ENCODE measurements around the gene RASA3. TPM values are rescaled to one million over a fixed set of nuclear protein-coding genes. Genes with fewer than 3 reads are reported as not detected.

RASA3 gene
- total and polyA plus RNA-seq, 2 of the 4 experiments (the other 2 are of a cell fraction) = 21.0 to 31.4 TPM

- H3K36me3 ChIP-seq (ENCODE audit: control insufficient read depth, insufficient read depth, low read length) = peaks cover 60% of the 10 kb centered on the region
- no peak overlapping the region for H3K23ac ChIP-seq (ENCODE audit: low read depth, low read length)
- peak overlapping the region; percentile 61 for H2AK9ac ChIP-seq (replicated peaks; ENCODE audit: low read depth, low read length, poor library complexity)
- ChIA-PET POLR2A (ENCODE audit: unreplicated experiment) (no interaction called here), CTCF (no interaction called here)
- H3K18ac ChIP-seq (ENCODE audit: low read depth, low read length) = no peak overlapping the region
- peak overlapping the region; percentile 51 for H2AFZ ChIP-seq (replicated peaks; ENCODE audit: low read length, poor library complexity)
- H3K9me1 ChIP-seq (ENCODE audit: insufficient read depth, low read length) = peaks cover 27% of the 10 kb centered on the region
- 95 to 100% methylated on average over 1 to 4 of the region's 12 CpGs for WGBS, 2 experiments (ENCODE audit: extremely low coverage in 2 of 2, insufficient read length in 1 of 2)
- H3K79me1 ChIP-seq (ENCODE audit: low read depth in 1 of 2, low read length in 2 of 2) = peaks cover 6 to 48% of the 10 kb centered on the region in 2 experiments; a peak in 3 of 4 replicates
- no peak for ATAC-seq (ENCODE audit: low read depth)
- intact Hi-C loops (cut with micrococcal nuclease) = no loop called here
- no peak overlapping the region; the same call in 1 of the 2 replicates for H2AK5ac ChIP-seq (ENCODE audit: low read depth, low read length)
- no peak overlapping the region for H3K14ac ChIP-seq (replicated peaks; ENCODE audit: low read depth, low read length)
- H3K9ac ChIP-seq (ENCODE audit: low read depth, low read length) = no peak overlapping the region
- H2BK120ac ChIP-seq (ENCODE audit: low read depth, low read length) = no peak overlapping the region
- dilution Hi-C loops (cut with HindIII; ENCODE audit: low sequenced_read_pairs, unreplicated experiment) = no loop called here
- no peak overlapping the region for H4K91ac ChIP-seq (ENCODE audit: insufficient read depth, low read depth, low read length)
- H3K27me3 ChIP-seq (ENCODE audit: control insufficient read depth, insufficient read depth, low read length) = no peaks in the 10 kb centered on the region
- no peaks in the 10 kb centered on the region for H3K9me3 ChIP-seq (ENCODE audit: control insufficient read depth, insufficient read depth, low read length)
- DNase-seq = no peak
- H3K4me2 ChIP-seq (ENCODE audit: low read depth, low read length) = no peak overlapping the region
- peaks cover 10% of the 10 kb centered on the region for H3K4me1 ChIP-seq (ENCODE audit: control insufficient read depth, insufficient read depth, low read length)
- no peak overlapping the region for H4K8ac ChIP-seq (ENCODE audit: low read depth in 2 of 2, low read length in 2 of 2)
- H4K5ac ChIP-seq (ENCODE audit: low read depth, low read length) = no peak overlapping the region
- no TSS peak for BruUV-seq (replicated peaks)
- no peak for TF ChIP-seq POLR2A (IDR thresholded peaks at IDR 0.05; ENCODE audit: low read depth, low read length)
- TF ChIP-seq MAZ (IDR thresholded peaks at IDR 0.05; ENCODE audit: borderline replicate concordance, low read depth, low read length) = no peak
- no peak for TF ChIP-seq SMC3 (IDR thresholded peaks at IDR 0.05; ENCODE audit: low read depth, low read length)
- no peak for TF ChIP-seq CEBPB (IDR thresholded peaks at IDR 0.05; ENCODE audit: low read depth, low read length)
- TF ChIP-seq MAFK (IDR thresholded peaks at IDR 0.05; ENCODE audit: low read depth, low read length) = no peak
- no peak for TF ChIP-seq CTCF (conservative IDR thresholded peaks at IDR 0.05; ENCODE audit: low read depth, low read length)
- TF ChIP-seq RCOR1 (IDR thresholded peaks at IDR 0.05; ENCODE audit: insufficient replicate concordance, low read length) = no peak
- TF ChIP-seq USF2 (IDR thresholded peaks at IDR 0.05; ENCODE audit: low read depth, low read length) = no peak
- no peak for TF ChIP-seq CHD1 (IDR thresholded peaks at IDR 0.05; ENCODE audit: low read depth, low read length)
- H4K20me1 ChIP-seq (ENCODE audit: insufficient read depth, low read length) = peaks cover 17% of the 10 kb centered on the region
- H3K56ac ChIP-seq (ENCODE audit: extremely low read depth, insufficient read depth, low read length) = no peak overlapping the region
- H3K4ac ChIP-seq (ENCODE audit: low read depth, low read length) = no peak overlapping the region
- H2BK5ac ChIP-seq (ENCODE audit: low read depth, low read length, poor library complexity, severe bottlenecking) = no peak overlapping the region
- no peak overlapping the region for H2BK20ac ChIP-seq (ENCODE audit: low read depth, low read length)
- H2BK15ac ChIP-seq (ENCODE audit: low read depth, low read length) = no peak overlapping the region
- in situ Hi-C loops (cut with MboI; ENCODE audit: low sequenced_read_pairs) = no loop called here
- H3K27ac ChIP-seq (ENCODE audit: insufficient read depth, low read length) = no peak overlapping the region
- no peak overlapping the region for H3K4me3 ChIP-seq (ENCODE audit: insufficient read depth, low read depth, low read length)
Observed at GRCh38 chr13:113980489-113981064, 151.8 kb downstream of the RASA3 start.

All from IMR-90 (cell line).